HG03045 (cell line): ENCODE results near the gene SP4.
"Not testable (repeated sequence)": the region's sequence is repeated elsewhere in the genome, so short reads cannot be mapped to it uniquely, and the experiment has no call there.

Experiments
- ATAC-seq: cut with Tn5 transposase; IDR thresholded peaks from one replicate; pipeline ENCODE4 v1.9.1; 2021; ENCODE audit warnings: mild to moderate bottlenecking, moderate library complexity; ENCODE audit not compliant: unreplicated experiment

The SP4 gene

DNA sequence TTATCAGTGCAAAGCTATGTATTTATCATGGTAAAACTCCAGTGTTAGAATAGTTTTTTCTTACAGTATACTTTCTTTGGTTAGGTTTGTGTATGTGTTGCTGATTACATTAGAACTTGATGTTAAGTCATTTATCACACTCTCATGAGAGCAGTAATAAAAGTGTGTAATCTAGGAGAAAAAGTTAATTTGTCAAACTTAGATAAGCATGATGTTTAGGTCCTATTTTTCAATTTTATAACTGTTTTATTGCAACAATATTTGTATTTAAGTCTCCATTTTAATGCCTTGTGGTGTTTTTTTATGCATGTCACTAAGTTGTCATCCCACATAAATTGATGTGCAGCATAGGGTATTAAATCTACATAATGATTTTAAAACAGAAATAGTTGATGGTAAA is 86.2 kb downstream of the SP4 start:
- no peak for ATAC-seq

DNA sequence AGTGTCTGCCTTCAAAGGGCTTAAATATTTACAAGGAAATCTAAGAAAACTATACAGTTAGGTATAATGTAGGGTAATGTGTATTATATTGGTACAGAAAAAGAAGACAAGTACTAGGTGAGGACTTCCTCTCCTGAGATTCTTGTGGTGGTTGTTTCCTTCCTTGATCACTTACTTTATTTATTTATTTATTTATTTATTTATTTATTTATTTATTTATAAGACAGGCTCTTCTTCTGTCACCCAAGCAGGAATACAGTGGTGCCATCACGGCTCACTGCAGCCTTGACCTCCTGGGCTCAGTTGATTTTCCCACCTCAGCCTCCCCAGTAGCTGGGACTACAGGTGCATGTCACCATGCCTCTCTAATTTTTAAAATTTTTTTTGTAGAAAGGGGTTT is 96.8 kb downstream of the SP4 start:
- ATAC-seq = no peak

DNA sequence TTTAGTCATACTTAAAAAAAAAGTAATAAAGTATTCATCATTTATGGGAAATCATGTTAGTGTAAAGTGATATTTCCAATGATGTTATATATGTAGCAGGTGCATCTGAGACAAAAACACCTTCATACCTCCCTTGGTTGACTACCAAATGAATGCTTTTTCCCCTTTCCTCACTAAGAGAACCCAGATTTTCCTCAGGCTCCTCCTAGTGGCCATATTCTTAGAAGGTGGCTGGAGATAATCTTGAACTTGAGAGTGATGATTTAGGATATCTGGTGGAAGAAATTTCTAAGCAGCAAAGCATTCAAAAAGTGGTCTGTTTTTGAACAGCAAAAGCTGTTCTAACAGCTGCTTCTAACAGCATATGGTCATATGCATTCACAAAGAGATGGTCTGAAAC is 98.1 kb downstream of the SP4 start:
- no peak for ATAC-seq

DNA sequence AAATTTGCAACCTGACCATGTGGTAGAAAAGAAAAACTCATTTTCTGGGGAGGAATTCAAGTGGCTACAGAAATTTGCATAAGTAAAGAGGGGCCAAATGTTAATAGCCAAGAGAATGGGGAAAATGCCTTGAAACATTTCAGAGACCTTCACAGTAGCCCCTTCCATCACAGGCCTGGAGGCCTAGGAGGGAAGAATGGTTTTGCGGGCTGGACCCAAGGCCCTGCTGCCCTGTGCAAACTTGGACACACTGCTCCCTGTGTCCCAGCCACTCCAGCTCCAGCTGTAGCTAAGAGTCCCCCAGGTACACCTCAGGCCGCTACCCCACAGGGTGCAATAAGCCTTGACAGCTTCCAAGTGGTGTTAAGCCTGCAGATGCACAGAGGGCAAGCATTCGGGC is 98.6 kb downstream of the SP4 start:
- ATAC-seq = no peak

DNA sequence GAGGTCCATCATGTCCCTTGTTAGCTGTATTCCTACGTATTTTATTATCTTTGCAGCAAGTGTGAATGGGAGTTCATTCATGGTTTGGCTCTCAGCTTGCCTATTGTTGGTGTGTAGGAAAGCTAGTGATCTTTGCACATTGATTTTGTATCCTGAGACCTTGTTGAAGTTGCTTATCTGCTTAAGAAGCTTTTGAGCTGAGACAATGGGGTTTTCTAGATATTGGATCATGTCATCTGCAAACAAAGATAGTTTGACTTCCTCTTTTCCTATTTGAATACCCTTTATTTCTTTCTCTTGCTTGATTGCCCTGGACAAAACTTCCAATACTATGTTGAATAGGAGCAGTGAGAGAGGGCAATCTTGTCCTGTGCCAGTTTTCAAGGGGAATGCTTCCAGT is 104.6 kb downstream of the SP4 start:
- ATAC-seq = not testable (repeated sequence)

DNA sequence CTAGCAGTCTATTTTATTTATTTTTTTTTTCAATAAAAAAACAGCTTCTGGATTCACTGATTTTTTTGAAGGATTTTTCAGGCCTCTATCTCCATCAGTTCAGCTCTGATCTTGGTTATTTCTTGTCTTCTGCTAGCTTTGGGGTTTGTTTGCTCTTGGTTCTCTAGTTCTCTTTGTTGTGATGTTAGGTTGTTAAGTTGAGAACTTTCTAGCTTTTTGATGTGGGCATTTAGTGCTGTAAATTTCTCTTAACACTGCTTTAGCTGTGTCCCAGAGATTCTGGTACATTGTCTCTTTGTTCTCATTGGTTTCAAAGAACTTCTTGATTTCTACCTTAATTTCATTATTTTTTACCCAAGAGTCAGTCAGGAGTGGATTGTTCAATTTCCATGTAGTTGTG is 105.8 kb downstream of the SP4 start:
- ATAC-seq = not testable (repeated sequence)

DNA sequence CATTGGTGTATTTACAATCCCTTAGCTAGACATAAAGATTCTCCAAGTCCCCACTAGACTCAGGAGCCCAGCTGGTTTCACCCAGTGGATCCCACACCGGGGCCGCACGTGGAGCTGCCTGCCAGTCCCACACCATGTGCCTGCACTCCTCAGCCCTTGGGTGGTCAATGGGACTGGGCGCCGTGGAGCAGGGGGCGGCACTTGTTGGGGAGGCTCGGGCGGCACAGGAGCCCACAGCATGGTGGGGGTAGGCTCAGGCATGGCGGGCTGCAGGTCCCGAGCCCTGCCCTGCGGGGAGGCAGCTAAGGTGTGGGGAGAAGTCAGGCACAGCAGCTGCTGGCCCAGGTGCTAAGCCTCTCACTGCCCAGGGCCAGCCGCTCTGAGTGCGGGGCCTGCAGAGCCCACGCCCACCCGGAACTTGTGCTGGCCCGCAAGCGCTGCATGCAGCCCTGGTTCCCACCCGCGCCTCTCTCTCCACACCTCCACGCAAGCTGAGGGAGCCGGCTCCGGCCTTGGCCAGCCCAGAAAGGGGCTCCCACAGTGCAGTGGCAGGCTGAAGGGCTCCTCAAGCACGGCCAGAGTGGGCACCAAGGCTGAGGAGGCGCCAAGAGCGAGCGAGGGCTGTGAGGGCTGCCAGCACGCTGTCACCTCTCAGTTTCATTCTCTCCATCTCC is 108.7 kb downstream of the SP4 start:
- not testable (repeated sequence) for ATAC-seq

DNA sequence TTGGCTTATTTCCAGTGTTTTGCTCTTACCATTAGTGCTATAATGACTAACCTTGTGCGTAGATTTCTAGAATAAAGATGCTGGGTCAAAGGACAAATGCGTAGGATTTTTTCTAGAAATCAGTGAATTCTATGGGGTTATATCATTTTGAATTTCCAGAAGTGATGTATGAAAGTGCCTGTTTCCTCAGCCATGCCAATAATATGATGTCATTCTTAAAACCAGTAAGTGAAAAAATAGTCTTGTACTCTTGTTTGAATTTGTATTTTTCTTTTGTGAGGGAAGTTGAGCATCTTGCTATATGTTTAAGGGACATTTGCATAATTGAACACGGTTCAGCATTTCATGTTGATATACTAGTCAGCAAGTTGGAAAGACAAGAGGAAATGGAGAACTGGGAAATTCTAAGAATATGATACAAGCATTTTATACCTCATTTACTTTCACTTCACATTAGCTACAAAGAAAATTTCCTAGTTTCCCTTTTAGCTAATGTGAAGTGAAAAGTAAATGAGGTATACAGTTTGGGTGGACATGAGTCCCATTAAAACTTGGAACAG is 111.1 kb downstream of the SP4 start:
- ATAC-seq = no peak

DNA sequence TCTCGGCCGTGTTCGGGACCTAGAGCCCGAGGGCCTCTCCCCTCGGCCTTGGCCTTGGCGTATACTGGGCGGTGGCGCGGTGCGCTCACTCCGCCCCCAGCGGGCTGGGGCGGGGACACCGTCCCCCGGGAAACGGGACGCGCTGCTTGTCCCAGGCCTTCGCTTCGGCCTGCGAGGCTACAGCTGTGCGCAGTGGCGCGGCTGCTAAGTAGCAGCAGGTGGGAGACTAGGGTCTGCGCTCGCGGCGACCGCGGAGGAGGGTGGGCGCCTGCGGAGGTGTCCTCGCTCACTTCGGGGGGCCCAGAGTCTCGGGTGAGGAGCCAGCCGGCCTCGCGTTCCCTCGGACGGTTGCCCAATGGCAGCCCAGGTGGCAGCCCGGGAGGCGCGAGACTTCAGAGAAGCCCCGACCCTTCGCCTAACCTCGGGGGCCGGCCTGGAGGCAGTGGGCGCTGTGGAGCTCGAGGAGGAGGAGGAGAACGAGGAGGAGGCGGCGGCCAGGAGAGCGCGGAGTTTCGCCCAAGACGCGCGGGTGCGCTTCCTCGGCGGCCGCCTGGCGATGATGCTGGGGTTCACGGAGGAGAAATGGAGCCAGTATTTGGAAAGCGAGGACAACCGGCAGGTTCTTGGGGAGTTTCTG is 115.1 kb downstream of the SP4 start, which contains the start of gene DNAH11:
Gene DNAH11 (plus strand): TSS at position 149 of the 637 bp plus-strand sequence. CDS start 207 bp downstream, at position 356.
- no peak for ATAC-seq

DNA sequence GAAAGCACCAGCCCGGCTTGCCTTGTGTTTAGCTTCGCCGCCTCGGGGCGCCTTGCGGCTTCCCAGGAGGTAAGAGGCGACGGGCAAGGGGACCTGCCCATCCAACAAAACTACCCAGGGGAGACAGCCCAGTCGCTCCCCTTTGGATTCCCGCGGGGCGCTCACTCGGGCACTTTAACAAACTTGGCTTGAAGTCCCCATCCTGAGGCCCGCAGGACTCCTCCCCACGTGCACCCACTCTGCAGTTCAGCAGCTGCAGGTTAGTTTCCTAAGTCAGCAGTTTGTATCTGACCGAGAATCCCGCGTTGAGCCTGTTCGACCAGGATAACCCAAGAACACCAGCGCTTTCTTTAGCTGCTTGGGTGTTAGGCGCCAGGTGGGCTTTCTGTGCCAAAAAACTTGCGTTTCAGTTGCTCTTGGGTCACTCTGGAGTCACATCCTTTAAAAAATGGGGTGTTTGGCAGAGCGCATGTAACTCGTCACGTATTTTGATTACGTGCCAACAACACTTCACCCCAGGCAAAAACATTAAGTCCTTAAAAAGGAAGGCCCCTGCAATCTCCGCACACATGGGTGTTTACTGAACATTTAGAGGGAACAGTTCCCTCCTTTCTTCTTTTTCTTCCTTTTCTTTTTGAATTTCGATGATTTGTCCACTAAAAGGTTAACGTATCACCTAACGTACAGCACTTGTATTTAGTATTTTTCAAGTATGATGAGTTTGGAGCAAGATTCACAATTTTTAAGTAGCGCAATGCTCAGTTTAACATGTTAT is 115.8 kb downstream of the SP4 start:
- ATAC-seq = no peak

DNA sequence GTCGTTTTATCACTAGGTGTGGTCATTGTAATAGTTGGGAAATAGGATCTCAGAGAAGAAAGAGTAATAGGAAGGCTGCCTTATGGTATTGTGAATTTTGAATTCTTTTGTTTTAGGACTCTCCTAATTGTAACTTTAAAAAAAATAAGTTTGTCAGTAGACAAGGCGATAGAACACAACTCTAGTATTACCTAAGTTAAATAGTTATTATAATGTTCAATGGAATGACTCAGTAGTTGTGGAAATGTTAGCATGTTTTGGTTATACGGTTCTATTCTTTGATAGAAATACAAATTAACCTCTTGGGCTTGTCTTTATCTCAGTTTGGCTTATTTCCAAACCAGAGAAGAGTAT is 116.4 kb downstream of the SP4 start:
- ATAC-seq = no peak

DNA sequence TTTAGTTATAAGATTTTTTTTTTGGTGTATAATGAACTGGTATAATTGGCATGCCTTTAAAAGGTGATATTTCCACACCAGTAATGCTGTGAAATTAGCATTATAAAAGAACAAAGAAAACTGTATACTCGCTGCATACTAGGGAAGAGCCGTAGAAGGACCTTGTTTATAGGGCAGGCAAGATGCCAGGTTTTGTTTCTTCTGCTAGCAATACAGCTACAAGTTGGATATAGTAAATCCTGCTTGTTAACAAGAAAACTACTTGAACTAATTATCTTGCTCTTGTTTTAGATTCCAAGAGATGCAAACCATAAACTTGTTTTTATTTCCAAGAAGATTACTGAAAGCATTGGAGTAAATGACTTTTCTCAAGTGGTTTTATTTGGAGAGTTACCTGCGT is 116.8 kb downstream of the SP4 start:
- ATAC-seq = no peak

DNA sequence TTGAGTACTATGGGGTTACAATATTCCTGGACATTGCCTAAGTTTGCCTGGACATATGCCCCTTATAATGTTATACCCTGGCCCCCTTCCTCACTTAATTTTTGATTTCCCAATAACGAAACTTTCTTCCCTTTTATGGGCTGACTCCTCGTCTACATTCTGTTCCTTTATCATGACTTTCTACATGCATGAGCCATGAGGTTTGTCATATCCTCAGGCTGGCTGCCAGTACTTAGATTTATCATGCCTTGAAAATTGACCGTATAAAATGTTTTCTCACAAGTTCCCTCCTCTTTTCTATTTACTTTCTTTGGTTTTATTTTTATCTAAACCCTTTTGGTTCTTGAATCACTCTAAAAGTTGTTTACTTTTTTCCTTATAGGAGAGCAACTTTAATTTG is 119.6 kb downstream of the SP4 start:
- no peak for ATAC-seq

DNA sequence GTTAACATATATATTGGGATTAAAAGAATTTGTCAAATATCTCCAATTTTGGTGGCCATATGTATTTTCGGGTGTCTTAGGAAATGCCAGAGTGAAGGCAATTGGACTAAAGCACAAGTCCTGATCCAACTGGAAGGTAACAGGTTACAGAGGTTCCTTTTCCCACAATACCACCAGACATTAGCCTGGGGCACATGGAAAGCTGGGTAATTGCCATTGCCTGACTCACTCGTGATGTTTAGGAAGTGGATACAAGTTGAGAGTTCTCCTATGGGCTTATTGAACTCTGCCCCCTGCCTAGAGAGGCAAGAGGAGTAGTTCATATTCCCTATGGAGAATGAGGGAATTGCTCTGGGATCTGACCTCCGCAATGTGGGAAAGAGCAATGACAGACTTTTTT is 120.6 kb downstream of the SP4 start:
- ATAC-seq = no peak

DNA sequence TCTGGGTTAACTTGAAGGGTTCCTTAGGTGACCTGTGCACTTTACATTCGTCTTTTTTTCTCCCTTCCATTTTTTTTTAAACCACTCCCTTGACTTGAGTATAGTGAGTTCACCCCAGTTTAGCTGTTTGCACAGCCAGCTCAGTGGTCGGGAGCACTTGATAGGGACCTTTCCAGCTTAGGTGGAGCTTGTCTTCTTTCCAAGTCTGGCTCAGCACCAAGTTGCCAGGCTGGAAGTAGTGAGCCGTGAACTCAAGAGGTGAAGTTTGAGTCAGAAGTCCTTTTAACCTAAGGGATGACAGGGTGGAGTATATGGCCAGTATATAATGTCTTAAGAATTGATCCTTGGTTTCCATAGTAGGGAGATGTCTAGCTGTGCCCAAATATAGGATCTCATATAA is 122.2 kb downstream of the SP4 start:
- no peak for ATAC-seq

DNA sequence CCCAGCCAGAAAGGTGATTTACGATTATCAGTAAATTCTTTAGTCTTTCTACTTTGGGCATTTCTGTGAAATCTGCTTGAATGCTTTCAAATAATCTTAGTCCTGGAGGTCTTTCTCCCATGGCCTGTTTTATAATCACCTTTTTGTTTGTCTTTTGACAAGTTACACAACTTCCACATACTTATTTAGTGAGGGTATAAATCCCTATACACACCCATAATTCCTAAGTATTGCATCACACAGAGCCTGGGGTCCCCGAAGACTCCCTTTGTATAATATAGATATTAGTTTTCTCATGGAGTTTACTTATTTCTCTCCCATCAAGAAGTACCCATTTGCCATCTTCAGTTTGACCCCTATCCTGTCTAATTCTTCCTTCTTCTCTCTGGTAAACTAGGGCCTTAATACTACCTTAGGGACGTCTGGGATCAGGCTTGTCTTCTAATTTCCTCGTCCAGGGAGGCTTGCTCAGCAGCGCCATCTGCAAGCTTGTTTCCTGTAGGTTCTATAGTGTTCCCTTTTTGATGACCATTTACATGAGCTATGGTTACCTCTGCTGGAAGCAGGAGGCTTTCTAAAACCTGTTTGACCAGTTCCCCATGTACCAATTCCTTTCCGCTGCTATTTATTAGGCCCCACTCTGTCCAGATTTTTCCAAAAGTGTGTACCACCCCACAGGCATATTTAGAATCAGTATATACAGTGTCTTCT is 123.1 kb downstream of the SP4 start:
- no peak for ATAC-seq

DNA sequence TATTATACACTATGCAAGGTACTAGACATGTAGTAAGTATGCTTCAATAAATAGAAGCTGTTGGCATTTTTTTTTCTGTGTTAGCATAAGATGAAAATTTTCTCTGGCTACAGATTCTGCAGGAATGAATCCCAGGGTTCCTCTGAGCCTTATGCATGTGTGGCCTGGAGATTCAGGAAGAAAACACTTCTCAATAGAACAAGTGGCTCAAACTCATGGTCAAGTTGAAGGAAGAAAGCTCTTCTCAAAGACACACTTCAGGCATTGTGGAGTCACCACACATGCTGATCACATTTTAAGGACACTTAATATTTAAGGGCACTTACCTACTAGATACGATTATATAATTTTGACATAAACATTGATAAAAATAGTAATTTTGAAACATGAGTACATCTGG is 134.5 kb downstream of the SP4 start:
- no peak for ATAC-seq
